Naive thymus-derived CD4-positive, alpha-beta T cell (primary cell): Measurements from ENCODE around the gene LCORL. TPM values are rescaled to one million over a fixed set of nuclear protein-coding genes. Genes with fewer than 3 reads are reported as not detected.
"Not testable (repeated sequence)": the region's sequence is repeated elsewhere in the genome, so short reads cannot be mapped to it uniquely, and the experiment has no call there.

Experiments
- ATAC-seq: fragments of 150-1000 bp; cut with Tn5 transposase; 2 replicates; pipeline ENCODE4 v1.10.0; 2021; ENCODE audit warnings: mild to moderate bottlenecking, moderate library complexity
- CTCF ChIA-PET: fragments of 350-600 bp; sonication (Branson Sonifier 250); formaldehyde crosslinking; loops from one replicate; lab custom pipeline; 2021; ENCODE audit warnings: antibody characterized with exemption; lab: Charles Lee
- POLR2A ChIA-PET: fragments of 350-600 bp; sonication (Branson Sonifier 250); formaldehyde crosslinking; loops from one replicate; lab custom pipeline; 2021; ENCODE audit warnings: antibody characterized with exemption, inconsistent platforms; lab: Charles Lee
- DNase-seq, 9 donors: peaks; one replicate each; pipeline versions ENCODE4 v3.0.0 to v3.0.0-alpha.2; 2020 to 2022; ENCODE audit warnings: mixed read lengths in 1 of 9
- H3K27ac ChIP-seq: one replicate; pipeline ENCODE4 v1.7.0; 2013; ENCODE audit warnings: mild to moderate bottlenecking, low read depth, low read length, moderate library complexity
- H3K27me3 ChIP-seq, 2 donors: one replicate each; pipeline ENCODE4 v1.7.0; 2013; ENCODE audit warnings: low read length in 2 of 2, mild to moderate bottlenecking in 2 of 2, moderate library complexity in 2 of 2; ENCODE audit not compliant: control insufficient read depth in 2 of 2, insufficient read depth in 2 of 2
- H3K36me3 ChIP-seq, 3 experiments: 1 replicate in 2 of 3; 2 replicates in 1 of 3; pipeline ENCODE4 v1.7.0; 2013; ENCODE audit warnings: low read length in 3 of 3, mild to moderate bottlenecking in 3 of 3, moderate library complexity in 1 of 3; ENCODE audit not compliant: insufficient read depth in 3 of 3, control insufficient read depth in 2 of 3
- H3K4me1 ChIP-seq, 2 donors: one replicate each; pipeline ENCODE4 v1.7.0; 2013; ENCODE audit warnings: low read length in 2 of 2, mild to moderate bottlenecking in 2 of 2, moderate library complexity in 1 of 2; ENCODE audit not compliant: control insufficient read depth in 2 of 2, insufficient read depth in 2 of 2
- H3K4me3 ChIP-seq: 2 replicates; pipeline ENCODE4 v1.7.0; 2013; ENCODE audit warnings: mild to moderate bottlenecking, low read length
- H3K9me3 ChIP-seq, 3 experiments: 1 replicate in 2 of 3; 2 replicates in 1 of 3; pipeline ENCODE4 v1.7.0; 2013; ENCODE audit warnings: low read length in 3 of 3; ENCODE audit not compliant: control insufficient read depth in 2 of 3
- H3K27ac Mint-ChIP-seq, 9 donors: one replicate each; pipeline ENCODE4 v1.8.0; 2020 to 2022; ENCODE audit warnings: mixed read lengths in 9 of 9, mild to moderate bottlenecking in 8 of 9, moderate library complexity in 5 of 9, inconsistent platforms in 2 of 9
- H3K27me3 Mint-ChIP-seq, 5 donors: one replicate each; pipeline ENCODE4 v1.8.0; 2021 to 2022; ENCODE audit warnings: mixed read lengths in 5 of 5, mild to moderate bottlenecking in 1 of 5
- H3K36me3 Mint-ChIP-seq, 5 donors: one replicate each; pipeline ENCODE4 v1.8.0; 2020 to 2022; ENCODE audit warnings: mixed read lengths in 5 of 5, mild to moderate bottlenecking in 3 of 5, inconsistent platforms in 1 of 5
- H3K4me1 Mint-ChIP-seq, 7 donors: one replicate each; pipeline ENCODE4 v1.8.0; 2020 to 2022; ENCODE audit warnings: mixed read lengths in 7 of 7, mild to moderate bottlenecking in 3 of 7, inconsistent platforms in 1 of 7
- H3K4me3 Mint-ChIP-seq, 10 donors: one replicate each; pipeline ENCODE4 v1.8.0; 2020 to 2022; ENCODE audit warnings: mild to moderate bottlenecking in 10 of 10, mixed read lengths in 10 of 10, moderate library complexity in 6 of 10, inconsistent platforms in 2 of 10
- H3K9me3 Mint-ChIP-seq, 11 donors: one replicate each; pipeline ENCODE4 v1.8.0; 2020 to 2022; ENCODE audit warnings: mixed read lengths in 11 of 11, mild to moderate bottlenecking in 4 of 11, inconsistent platforms in 1 of 11, moderate library complexity in 1 of 11
- intact Hi-C, 2 donors: fragments of 100-400 bp; cut with micrococcal nuclease; formaldehyde crosslinking; loops; one replicate each; pipeline ENCODE4 v1.15.1; 2023
- polyA plus RNA-seq, 2 donors: library from polyadenylated mRNA; unstranded; fragments of 300-500 nt; fragmentation: Illumina TruSeq; gene quantifications; one replicate each; pipeline ENCODE4 v1.2.3, GENCODE V29; 2021
- total RNA-seq, 6 experiments: library from RNA in 5 of 6; stranded (reverse) in 5 of 6; gene quantifications; 1 replicate in 5 of 6; 2 replicates in 1 of 6; pipeline ENCODE4 v1.2.3 and lab custom pipeline; 2021 to 2026

The LCORL gene
- total and polyA plus RNA-seq, 7 experiments from 2014 or later = 4.9 to 15.2 (median 11.9) TPM

GRCh38 chr4:18007625-18008024 is 13.9 kb downstream of the LCORL start:
- ChIA-PET CTCF (no interaction called here), POLR2A (no interaction called here)
- Mint-ChIP-seq H3K4me1 (peaks cover 3 to 80% (median 48%) of the 10 kb centered on the region in 7 donors), H3K27me3 (no peaks in the 10 kb centered on the region), H3K27ac (no peak overlapping the region), H3K36me3 (peaks cover 5 to 36% (median 29%) of the 10 kb centered on the region in 5 donors), H3K4me3 (no peak overlapping the region), H3K9me3 (peaks cover 0 to 28% (median 6%) of the 10 kb centered on the region in 11 donors)
- Histone ChIP-seq H3K27ac (no peak overlapping the region), H3K27me3 (no peaks in the 10 kb centered on the region), H3K9me3 (no peaks in the 10 kb centered on the region), H3K36me3 (no peaks in the 10 kb centered on the region), H3K4me3 (no peak overlapping the region), H3K4me1 (peaks cover 0 to 3% of the 10 kb centered on the region in 2 donors)
- ATAC-seq (no peak), DNase-seq (no peak)
- intact Hi-C loops = no loop called here

GRCh38 chr4:18006432-18006831 is 15.1 kb downstream of the LCORL start:
- H3K9me3 ChIP-seq, H3K27ac ChIP-seq, DNase-seq, H3K36me3 ChIP-seq, H3K4me3 ChIP-seq, H3K27me3 Mint-ChIP-seq, POLR2A ChIA-PET, intact Hi-C loops, H3K27me3 ChIP-seq, H3K27ac Mint-ChIP-seq, CTCF ChIA-PET, ATAC-seq, H3K4me1 ChIP-seq: not testable (repeated sequence)
- Mint-ChIP-seq H3K9me3 (peaks cover 0 to 28% (median 6%) of the 10 kb centered on the region in 11 donors), H3K4me3 (peak overlapping the region in 1 of 10 donors; percentile 29), H3K4me1 (peaks cover 3 to 68% (median 38%) of the 10 kb centered on the region in 7 donors), H3K36me3 (peaks cover 5 to 36% (median 29%) of the 10 kb centered on the region in 5 donors)

- DNase-seq (no peak), ATAC-seq (no peak)
- H3K27ac Mint-ChIP-seq = no peak overlapping the region
- intact Hi-C loops = no loop called here
- no peak overlapping the region for H3K27ac ChIP-seq
- H3K4me1 Mint-ChIP-seq = peaks cover 0 to 26% (median 13%) of the 10 kb centered on the region in 7 donors
- no peak overlapping the region for H3K4me3 Mint-ChIP-seq
- H3K4me1 ChIP-seq = no peaks in the 10 kb centered on the region
- no peaks in the 10 kb centered on the region for H3K27me3 ChIP-seq
- ChIA-PET CTCF (no interaction called here), POLR2A (no interaction called here)
- H3K36me3 Mint-ChIP-seq = peaks cover 0 to 16% (median 9%) of the 10 kb centered on the region in 5 donors
- H3K9me3 ChIP-seq = no peaks in the 10 kb centered on the region
- no peak overlapping the region for H3K4me3 ChIP-seq
- H3K36me3 ChIP-seq = no peaks in the 10 kb centered on the region
- peaks cover 0 to 2% (median 0%) of the 10 kb centered on the region in 11 donors for H3K9me3 Mint-ChIP-seq
- no peaks in the 10 kb centered on the region for H3K27me3 Mint-ChIP-seq
Observed at GRCh38 chr4:17997129-17997528, 24.4 kb downstream of the LCORL start.

- no peak for DNase-seq
- Histone ChIP-seq H3K27ac (no peak overlapping the region), H3K36me3 (no peaks in the 10 kb centered on the region), H3K27me3 (no peaks in the 10 kb centered on the region), H3K4me1 (no peaks in the 10 kb centered on the region), H3K9me3 (no peaks in the 10 kb centered on the region), H3K4me3 (no peak overlapping the region)
- ChIA-PET CTCF (no interaction called here), POLR2A (no interaction called here)
- H3K9me3 Mint-ChIP-seq = peaks cover 0 to 5% (median 0%) of the 10 kb centered on the region in 11 donors
- peaks cover 0 to 19% (median 18%) of the 10 kb centered on the region in 5 donors for H3K36me3 Mint-ChIP-seq
- no peak for ATAC-seq
- intact Hi-C loops = no loop called here
- H3K27ac Mint-ChIP-seq = no peak overlapping the region
- H3K4me1 Mint-ChIP-seq = peaks cover 0 to 21% (median 9%) of the 10 kb centered on the region in 7 donors
- H3K27me3 Mint-ChIP-seq = no peaks in the 10 kb centered on the region
- H3K4me3 Mint-ChIP-seq = no peak overlapping the region
Observed at GRCh38 chr4:17995165-17995564, 26.4 kb downstream of the LCORL start.

GRCh38 chr4:17985832-17986231 is 35.7 kb downstream of the LCORL start:
- H3K4me3 Mint-ChIP-seq = no peak overlapping the region
- peaks cover 11 to 72% (median 43%) of the 10 kb centered on the region in 11 donors for H3K9me3 Mint-ChIP-seq
- peaks cover 0 to 3% (median 0%) of the 10 kb centered on the region in 7 donors for H3K4me1 Mint-ChIP-seq
- POLR2A ChIA-PET = no interaction called here
- CTCF ChIA-PET = no interaction called here
- H3K27me3 Mint-ChIP-seq = no peaks in the 10 kb centered on the region
- Histone ChIP-seq H3K27ac (no peak overlapping the region), H3K36me3 (no peaks in the 10 kb centered on the region), H3K27me3 (no peaks in the 10 kb centered on the region), H3K4me1 (no peaks in the 10 kb centered on the region), H3K4me3 (no peak overlapping the region), H3K9me3 (no peaks in the 10 kb centered on the region)
- DNase-seq (no peak), ATAC-seq (no peak)
- H3K27ac Mint-ChIP-seq = no peak overlapping the region
- peaks cover 3 to 35% (median 26%) of the 10 kb centered on the region in 5 donors for H3K36me3 Mint-ChIP-seq
- intact Hi-C loops = no loop called here

GRCh38 chr4:17981063-17981462 is 40.5 kb downstream of the LCORL start:
- intact Hi-C loops = no loop called here
- Histone ChIP-seq H3K4me3 (no peak overlapping the region), H3K36me3 (no peaks in the 10 kb centered on the region), H3K27ac (no peak overlapping the region), H3K9me3 (no peaks in the 10 kb centered on the region), H3K27me3 (no peaks in the 10 kb centered on the region), H3K4me1 (no peaks in the 10 kb centered on the region)
- POLR2A ChIA-PET = no interaction called here
- ATAC-seq = no peak
- DNase-seq = no peak
- Mint-ChIP-seq H3K4me1 (peaks cover 0 to 1% (median 0%) of the 10 kb centered on the region in 7 donors), H3K9me3 (peaks cover 11 to 74% (median 34%) of the 10 kb centered on the region in 11 donors), H3K36me3 (peaks cover 1 to 42% (median 26%) of the 10 kb centered on the region in 5 donors), H3K27ac (no peak overlapping the region), H3K4me3 (no peak overlapping the region), H3K27me3 (no peaks in the 10 kb centered on the region)
- CTCF ChIA-PET = no interaction called here

- POLR2A ChIA-PET = no interaction called here
- intact Hi-C loops = no loop called here
- Histone ChIP-seq H3K4me3 (no peak overlapping the region), H3K4me1 (no peaks in the 10 kb centered on the region), H3K9me3 (no peaks in the 10 kb centered on the region), H3K36me3 (no peaks in the 10 kb centered on the region), H3K27ac (no peak overlapping the region), H3K27me3 (no peaks in the 10 kb centered on the region)
- CTCF ChIA-PET = no interaction called here
- no peak overlapping the region for H3K27ac Mint-ChIP-seq
- H3K27me3 Mint-ChIP-seq = no peaks in the 10 kb centered on the region
- peaks cover 0 to 12% (median 3%) of the 10 kb centered on the region in 7 donors for H3K4me1 Mint-ChIP-seq
- no peak overlapping the region for H3K4me3 Mint-ChIP-seq
- ATAC-seq (no peak), DNase-seq (no peak)
- no peaks in the 10 kb centered on the region for H3K9me3 Mint-ChIP-seq
- H3K36me3 Mint-ChIP-seq = peaks cover 0 to 10% (median 8%) of the 10 kb centered on the region in 5 donors
Observed at GRCh38 chr4:17968721-17969120, 52.8 kb downstream of the LCORL start.
